GM19099 (cell line): Measurements from ENCODE around the gene NOS1AP.

Experiments
- POLR2A ChIP-seq: IDR thresholded peaks from 3 replicates; pipeline ENCODE4 v1.6.1; 2011; ENCODE audit warnings: low read depth; ENCODE audit not compliant: insufficient read length; ENCODE audit errors: extremely low read depth

NOS1AP gene

GRCh38 chr1:162248854-162249535, 179.5 kb downstream of the NOS1AP start:
- TF ChIP-seq POLR2A: no peak

- TF ChIP-seq POLR2A: no peak
These were observed 180.7 kb downstream of the NOS1AP start for GRCh38 chr1:162250004-162250730.

- no peak for TF ChIP-seq POLR2A
These were observed 181.6 kb downstream of the NOS1AP start for GRCh38 chr1:162251102-162251501.

GRCh38 chr1:162252214-162252613, 182.7 kb downstream of the NOS1AP start:
- no peak for TF ChIP-seq POLR2A

- no peak for TF ChIP-seq POLR2A
These were observed 184.3 kb downstream of the NOS1AP start for GRCh38 chr1:162253790-162254189.

GRCh38 chr1:162256287-162256686, 186.8 kb downstream of the NOS1AP start:
- TF ChIP-seq POLR2A: no peak

GRCh38 chr1:162258394-162258793, 188.9 kb downstream of the NOS1AP start:
- TF ChIP-seq POLR2A: no peak

- no peak for TF ChIP-seq POLR2A
These were observed 190.5 kb downstream of the NOS1AP start for GRCh38 chr1:162259894-162260455.

- TF ChIP-seq POLR2A: no peak
These were observed 194.6 kb downstream of the NOS1AP start for GRCh38 chr1:162264108-162264507.

GRCh38 chr1:162265983-162266382, 196.5 kb downstream of the NOS1AP start:
- no peak for TF ChIP-seq POLR2A

GRCh38 chr1:162270016-162270770, 200.7 kb downstream of the NOS1AP start:
- no peak for TF ChIP-seq POLR2A

GRCh38 chr1:162271972-162272371, 202.5 kb downstream of the NOS1AP start:
- no peak for TF ChIP-seq POLR2A

- TF ChIP-seq POLR2A: no peak
These were observed 202.9 kb downstream of the NOS1AP start for GRCh38 chr1:162272419-162272818.

GRCh38 chr1:162275622-162276175, 206.2 kb downstream of the NOS1AP start:
- TF ChIP-seq POLR2A: no peak

- TF ChIP-seq POLR2A: no peak
These were observed 207.0 kb downstream of the NOS1AP start for GRCh38 chr1:162276493-162276892.
